WTC11 (cell line): ENCODE measurements around the gene CHERP. TPM values are rescaled to one million over a fixed set of nuclear protein-coding genes. Genes with fewer than 3 reads are reported as not detected.
A peak's percentile ranks its signal among the peaks of the same experiment; 100 is the strongest.

Experiments used
- ATAC-seq: fragments of 200-7000 bp; cut with Tn5 transposase; 2 replicates; pipeline ENCODE4 v1.10.0; 2021; ENCODE audit warnings: mild to moderate bottlenecking, moderate library complexity
- CTCF ChIA-PET: fragments of 300-600 bp; sonication (Branson Sonifier 250); formaldehyde crosslinking; loops from one replicate; lab custom pipeline; 2021; ENCODE audit warnings: antibody characterized with exemption; lab: Charles Lee
- POLR2A ChIA-PET: fragments of 350-600 bp; sonication (Branson Sonifier 250); formaldehyde crosslinking; loops from one replicate; lab custom pipeline; 2021; ENCODE audit warnings: antibody characterized with exemption; lab: Charles Lee
- DNase-seq: peaks from one replicate; pipeline ENCODE4 v3.0.0; 2021; ENCODE audit warnings: low spot score
- H3K27ac Mint-ChIP-seq: 2 replicates; pipeline ENCODE4 v1.8.0; 2021; ENCODE audit warnings: mixed read lengths
- H3K27me3 Mint-ChIP-seq: 2 replicates; pipeline ENCODE4 v1.8.0; 2021; ENCODE audit warnings: low read depth, mild to moderate bottlenecking, moderate library complexity, mixed read lengths
- H3K36me3 Mint-ChIP-seq: 2 replicates; pipeline ENCODE4 v1.8.0; 2021; ENCODE audit warnings: mixed read lengths
- H3K4me1 Mint-ChIP-seq: 2 replicates; pipeline ENCODE4 v1.8.0; 2022; ENCODE audit warnings: mixed read lengths
- H3K4me3 Mint-ChIP-seq: 2 replicates; pipeline ENCODE4 v1.8.0; 2021; ENCODE audit warnings: mild to moderate bottlenecking, moderate library complexity, mixed read lengths
- H3K9me3 Mint-ChIP-seq: 2 replicates; pipeline ENCODE4 v1.8.0; 2021; ENCODE audit warnings: mixed read lengths
- ARID4B ChIP-seq: sonication (generic); formaldehyde crosslinking; IDR thresholded peaks from 2 replicates; pipeline ENCODE4 v1.8.0; 2023; ENCODE audit warnings: missing genetic modification reagents, mild to moderate bottlenecking, borderline replicate concordance
- CDX4 ChIP-seq: fragments of 250-450 bp; sonication (Bioruptor Pico); IDR thresholded peaks from 2 replicates; pipeline ENCODE4 v1.9.0; 2021; ENCODE audit warnings: moderate library complexity, mild to moderate bottlenecking, inconsistent platforms, borderline replicate concordance
- ERG ChIP-seq: fragments of 250-450 bp; sonication (Bioruptor Pico); IDR thresholded peaks from 2 replicates; pipeline ENCODE4 v1.8.0; 2021; ENCODE audit warnings: mild to moderate bottlenecking
- ETV6 ChIP-seq: sonication (generic); formaldehyde crosslinking; IDR thresholded peaks from 2 replicates; pipeline ENCODE4 v1.8.1; 2022; ENCODE audit warnings: mild to moderate bottlenecking, missing genetic modification reagents
- FOXK1 ChIP-seq: sonication (generic); formaldehyde crosslinking; IDR thresholded peaks from 2 replicates; pipeline ENCODE4 v1.8.0; 2022; ENCODE audit warnings: mild to moderate bottlenecking, moderate library complexity, missing genetic modification reagents
- FOXP1 ChIP-seq: sonication (generic); formaldehyde crosslinking; IDR thresholded peaks from 2 replicates; pipeline ENCODE4 v1.8.0; 2022; ENCODE audit warnings: missing genetic modification reagents, mild to moderate bottlenecking, moderate library complexity, borderline replicate concordance
- IRF2 ChIP-seq: sonication (generic); formaldehyde crosslinking; IDR thresholded peaks from 2 replicates; pipeline ENCODE4 v1.8.0; 2022; ENCODE audit warnings: low read depth, missing genetic modification reagents, borderline replicate concordance
- NFATC4 ChIP-seq: fragments of 250-450 bp; sonication (Bioruptor Pico); IDR thresholded peaks from 2 replicates; pipeline ENCODE4 v1.9.0; 2021; ENCODE audit warnings: mild to moderate bottlenecking
- PRDM15 ChIP-seq: sonication (generic); formaldehyde crosslinking; IDR thresholded peaks from 2 replicates; pipeline ENCODE4 v1.8.0; 2022; ENCODE audit warnings: missing genetic modification reagents
- ZBTB21 ChIP-seq: sonication (generic); formaldehyde crosslinking; IDR thresholded peaks from 2 replicates; pipeline ENCODE4 v1.8.1; 2023; ENCODE audit warnings: mild to moderate bottlenecking, missing genetic modification reagents, borderline replicate concordance
- total RNA-seq: library from RNA; stranded (reverse); gene quantifications from 3 replicates; pipeline ENCODE4 v1.2.3, GENCODE V29; 2021

CHERP gene
- total RNA-seq, 1 experiment from 2014 or later = 98.7 TPM

- ATAC-seq = no peak
- H3K36me3 Mint-ChIP-seq = peaks cover 15% of the 10 kb centered on the region
Observed at GRCh38 chr19:16573296-16573695, 31.1 kb upstream of the CHERP start.

GRCh38 chr19:16572332-16573211, 30.3 kb upstream of the CHERP start, which contains the start of gene SLC35E1:
SLC35E1 (minus strand) TSS chr19:16572415; CDS start chr19:16572364, 51 bp downstream.
- peak within 1 kb of the TSS; percentile 99 for H3K4me3 Mint-ChIP-seq
- CTCF ChIA-PET = interaction anchor here (1.0 to 2.3 kb wide), 4 partner anchors 12 to 186 kb away, joined by 3 to 7 read pairs (median 4); no protein-coding TSS in a partner anchor
- H3K27ac Mint-ChIP-seq = peak within 1 kb of the TSS; percentile 99
- no peaks in the 10 kb centered on the region for H3K27me3 Mint-ChIP-seq
- H3K36me3 Mint-ChIP-seq = peaks cover 19% of the 10 kb centered on the region
- ATAC-seq (peak; percentile 94), DNase-seq (peak; percentile 95)
- H3K4me1 Mint-ChIP-seq = peaks cover 16% of the 10 kb centered on the region
- POLR2A ChIA-PET = interaction anchor here (0.5 to 1.7 kb wide), 3 partner anchors 12 to 237 kb away, joined by 3 to 6 read pairs (median 3); no protein-coding TSS in a partner anchor
- no peaks in the 10 kb centered on the region for H3K9me3 Mint-ChIP-seq
- TF ChIP-seq PRDM15 (peak; percentile 67), ARID4B (CRISPR knock-in tag) (peak; percentile 74; the same call in 1 of the 2 replicates), CDX4 (CRISPR knock-in tag) (no peak), ZBTB21 (CRISPR knock-in tag) (peak; percentile 79), FOXP1 (CRISPR knock-in tag) (peak; percentile 64), NFATC4 (CRISPR knock-in tag) (no peak), FOXK1 (CRISPR knock-in tag) (peak; percentile 95), ETV6 (CRISPR knock-in tag) (peak; percentile 86; the same call in 1 of the 2 replicates)

More at GRCh38 chr19:16573296-16573695, 31.1 kb upstream of the CHERP start:
- DNase-seq = no peak
- Mint-ChIP-seq H3K4me1 (peaks cover 16% of the 10 kb centered on the region), H3K27ac (peak overlapping the region; percentile 99; the same call in 1 of the 2 replicates), H3K9me3 (no peaks in the 10 kb centered on the region), H3K4me3 (peak overlapping the region; percentile 99), H3K27me3 (no peaks in the 10 kb centered on the region)
- ChIA-PET CTCF (interaction anchor here (1.1 to 2.3 kb wide), 3 partner anchors 11 to 187 kb away, joined by 3 to 7 read pairs (median 5); no protein-coding TSS in a partner anchor), POLR2A (interaction anchor here (0.5 to 1.7 kb wide), 3 partner anchors 11 to 237 kb away, joined by 3 to 6 read pairs (median 3); no protein-coding TSS in a partner anchor)
- TF ChIP-seq ERG = no peak
- no peak for TF ChIP-seq IRF2 (CRISPR knock-in tag)
- TF ChIP-seq ARID4B (CRISPR knock-in tag) = no peak
